ENCODE data around the gene CAT. TPM values are rescaled to one million over a fixed set of nuclear protein-coding genes. Genes with fewer than 3 reads are reported as not detected.

The CAT gene
- total RNA-seq, 1 donor from 2014 or later: 51.8 TPM

DNA sequence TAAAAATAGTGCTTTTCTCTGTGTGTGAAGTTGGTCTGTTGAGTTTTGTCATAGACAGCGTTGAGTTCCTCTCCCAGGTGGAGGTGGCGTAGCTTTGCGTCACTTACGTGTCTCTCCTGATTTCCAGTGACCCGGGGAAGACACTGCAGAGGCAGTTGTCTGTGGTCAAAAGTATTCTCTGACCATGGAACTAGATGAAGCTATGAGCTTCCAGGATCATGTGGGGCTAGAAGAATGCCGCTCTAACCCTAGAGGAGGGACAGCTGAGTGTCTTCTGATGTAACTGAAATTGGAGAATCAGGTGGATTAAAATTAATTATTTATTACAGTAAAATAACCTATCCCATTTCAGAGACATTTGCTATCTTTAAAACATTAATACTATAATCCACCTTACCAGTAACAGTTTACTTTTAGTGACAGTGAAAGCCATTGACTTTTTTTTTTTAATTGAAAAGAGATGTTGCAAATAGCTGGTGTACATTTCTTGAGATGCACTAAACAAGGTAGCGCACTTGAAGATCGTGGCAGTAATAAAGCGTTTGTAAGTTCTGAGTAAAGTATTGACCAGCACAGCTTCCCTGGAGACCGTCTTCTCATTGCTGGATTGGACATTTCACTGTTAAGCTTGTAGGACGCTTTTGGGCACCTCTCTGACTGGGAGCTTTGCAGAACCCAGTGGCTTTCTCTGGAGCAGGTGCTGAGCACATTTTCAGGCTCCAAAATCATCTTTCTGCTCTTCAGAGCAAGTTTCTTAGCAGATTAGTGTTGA is 9.7 kb downstream of the CAT start:
- H3K4me1 Mint-ChIP-seq (ENCODE audit: low read depth): no peaks in the 10 kb centered on the region
- no peaks in the 10 kb centered on the region for H3K9me3 Mint-ChIP-seq (ENCODE audit: low read depth)
- H3K4me3 Mint-ChIP-seq (ENCODE audit: low read depth): no peak overlapping the region
- no peak overlapping the region for H3K27ac Mint-ChIP-seq
- DNase-seq (ENCODE audit: low spot score, unreplicated experiment): no peak
- no peaks in the 10 kb centered on the region for H3K27me3 Mint-ChIP-seq
- H3K36me3 Mint-ChIP-seq (ENCODE audit: insufficient read depth): peaks cover 11% of the 10 kb centered on the region
- TF ChIP-seq CTCF (IDR thresholded peaks at IDR 0.05; ENCODE audit: unreplicated experiment): no peak

DNA sequence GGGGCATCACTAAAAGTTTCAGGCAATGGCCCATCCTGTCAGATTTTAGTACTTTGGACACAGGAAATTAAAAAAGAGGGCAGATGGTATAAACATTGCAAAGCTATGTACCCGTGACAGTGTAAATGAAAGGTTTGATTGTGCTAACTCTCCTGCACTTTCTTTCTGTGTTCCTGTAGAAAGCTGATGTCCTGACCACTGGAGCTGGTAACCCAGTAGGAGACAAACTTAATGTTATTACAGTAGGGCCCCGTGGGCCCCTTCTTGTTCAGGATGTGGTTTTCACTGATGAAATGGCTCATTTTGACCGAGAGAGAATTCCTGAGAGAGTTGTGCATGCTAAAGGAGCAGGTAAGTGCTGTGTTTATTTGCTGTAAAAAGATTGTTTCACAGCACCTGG is 10.3 kb downstream of the CAT start:
- no peaks in the 10 kb centered on the region for H3K27me3 Mint-ChIP-seq
- no peak for DNase-seq (ENCODE audit: low spot score, unreplicated experiment)
- no peak overlapping the region for H3K27ac Mint-ChIP-seq
- H3K4me1 Mint-ChIP-seq (ENCODE audit: low read depth): no peaks in the 10 kb centered on the region
- no peaks in the 10 kb centered on the region for H3K9me3 Mint-ChIP-seq (ENCODE audit: low read depth)
- no peak for TF ChIP-seq CTCF (IDR thresholded peaks at IDR 0.05; ENCODE audit: unreplicated experiment)
- H3K4me3 Mint-ChIP-seq (ENCODE audit: low read depth): no peak overlapping the region
- H3K36me3 Mint-ChIP-seq (ENCODE audit: insufficient read depth): peaks cover 15% of the 10 kb centered on the region

- no peak for TF ChIP-seq CTCF (IDR thresholded peaks at IDR 0.05; ENCODE audit: unreplicated experiment)
- DNase-seq (ENCODE audit: low spot score, unreplicated experiment): no peak
- H3K36me3 Mint-ChIP-seq (ENCODE audit: insufficient read depth): peaks cover 22% of the 10 kb centered on the region
- H3K27me3 Mint-ChIP-seq: no peaks in the 10 kb centered on the region
- H3K9me3 Mint-ChIP-seq (ENCODE audit: low read depth): no peaks in the 10 kb centered on the region
- H3K4me3 Mint-ChIP-seq (ENCODE audit: low read depth): no peak overlapping the region
- H3K27ac Mint-ChIP-seq: no peak overlapping the region
- no peaks in the 10 kb centered on the region for H3K4me1 Mint-ChIP-seq (ENCODE audit: low read depth)
These were observed 12.3 kb downstream of the CAT start for GRCh38 chr11:34451053-34451452.

DNA sequence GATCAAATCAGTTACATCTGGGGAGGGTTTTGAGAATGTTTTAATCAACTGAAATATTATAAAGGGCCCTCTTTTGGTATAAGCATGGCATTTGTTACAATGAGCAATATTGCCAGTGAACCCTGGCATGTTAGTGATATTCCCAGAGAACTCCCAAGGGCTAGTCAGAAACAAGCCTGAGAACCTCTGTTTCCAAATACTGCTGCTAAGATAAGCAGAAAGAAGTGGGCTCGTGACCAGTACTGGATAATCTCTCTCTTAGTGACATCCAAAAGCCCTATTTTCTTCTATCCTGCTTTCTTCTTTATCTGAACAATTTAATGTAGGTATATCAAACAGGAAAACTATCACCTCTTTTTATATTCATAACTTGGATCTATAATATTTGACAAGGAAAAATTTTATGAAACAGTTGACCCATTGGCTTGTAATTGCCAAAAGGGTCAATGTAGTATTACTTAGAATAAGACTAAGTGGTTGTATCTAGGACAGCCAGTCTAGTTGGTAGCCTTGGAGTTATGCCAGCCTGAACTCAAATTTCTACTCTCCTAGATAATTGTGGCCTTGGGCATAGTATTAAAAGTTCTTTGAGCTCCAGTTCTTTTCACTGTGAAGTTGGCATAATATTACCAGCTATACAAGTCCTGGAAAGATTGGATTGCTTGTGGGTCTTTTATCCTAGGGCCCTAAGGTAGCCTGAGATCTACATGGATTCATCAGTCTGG is 15.7 kb downstream of the CAT start:
- Mint-ChIP-seq H3K4me3 (ENCODE audit: low read depth) (no peak overlapping the region), H3K4me1 (ENCODE audit: low read depth) (no peaks in the 10 kb centered on the region), H3K27me3 (no peaks in the 10 kb centered on the region), H3K36me3 (ENCODE audit: insufficient read depth) (peaks cover 38% of the 10 kb centered on the region), H3K27ac (no peak overlapping the region), H3K9me3 (ENCODE audit: low read depth) (no peaks in the 10 kb centered on the region)
- no peak for DNase-seq (ENCODE audit: low spot score, unreplicated experiment)
- no peak for TF ChIP-seq CTCF (IDR thresholded peaks at IDR 0.05; ENCODE audit: unreplicated experiment)

DNA sequence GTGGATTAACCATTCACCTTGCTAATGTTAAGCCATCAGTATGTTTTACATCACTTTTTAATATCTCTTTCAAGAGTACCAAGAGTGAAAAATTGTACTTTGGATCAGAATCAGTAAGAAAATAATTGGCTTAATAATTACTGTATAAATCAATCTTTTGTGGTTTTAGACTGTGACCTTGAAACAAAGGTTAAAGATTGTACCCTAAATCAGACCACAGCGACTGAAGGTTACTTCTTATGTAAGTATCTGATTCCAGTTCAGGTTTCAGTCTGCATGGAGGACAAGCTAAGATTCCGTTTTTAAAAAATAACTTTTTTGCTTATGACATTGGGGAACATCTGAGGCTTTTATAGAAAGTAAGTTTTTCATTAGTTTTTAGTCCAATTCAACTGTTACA is 18.9 kb downstream of the CAT start:
- Mint-ChIP-seq H3K4me1 (ENCODE audit: low read depth) (peaks cover 3% of the 10 kb centered on the region), H3K27me3 (no peaks in the 10 kb centered on the region), H3K27ac (no peak overlapping the region), H3K36me3 (ENCODE audit: insufficient read depth) (peaks cover 43% of the 10 kb centered on the region), H3K4me3 (ENCODE audit: low read depth) (no peak overlapping the region), H3K9me3 (ENCODE audit: low read depth) (no peaks in the 10 kb centered on the region)
- DNase-seq (ENCODE audit: low spot score, unreplicated experiment): no peak
- no peak for TF ChIP-seq CTCF (IDR thresholded peaks at IDR 0.05; ENCODE audit: unreplicated experiment)

Data from progenitor cell of endocrine pancreas (in vitro differentiated cells).